GM12878 (cell line): ENCODE measurements around the gene BDNF. TPM values are rescaled to one million over a fixed set of nuclear protein-coding genes. Genes with fewer than 3 reads are reported as not detected.

ENCODE experiments used
- ATAC-seq: fragments of 200-7000 bp; cut with Tn5 transposase; 3 replicates; pipeline ENCODE4 v1.9.1; 2020; ENCODE audit warnings: mild to moderate bottlenecking, moderate library complexity
- BruUV-seq: library from RNA; stranded (reverse); fragments of 400-500 nt; replicated peaks from 2 replicates; lab custom pipeline; 2021; lab: Mats Ljungman, UMichigan
- CTCF ChIA-PET: fragments of 300-600 bp; sonication (Branson Sonifier 250); formaldehyde crosslinking; extraction: SDS; loops from one replicate; lab custom pipeline; 2021; ENCODE audit warnings: inconsistent platforms; lab: Yijun Ruan, JAX
- POLR2A ChIA-PET: fragments of 350-600 bp; formaldehyde crosslinking; extraction: SDS; loops from one replicate; lab custom pipeline; 2021; ENCODE audit warnings: inconsistent platforms; lab: Charles Lee
- RAD21 ChIA-PET: fragments of 300-600 bp; sonication (Branson Sonifier 250); formaldehyde crosslinking; loops from one replicate; lab custom pipeline; 2023; ENCODE audit warnings: antibody characterized with exemption; ENCODE audit not compliant: unreplicated experiment; lab: Charles Lee
- SMC1A ChIA-PET: fragments of 300-600 bp; sonication (Branson Sonifier 250); formaldehyde crosslinking; loops from one replicate; lab custom pipeline; 2023; ENCODE audit not compliant: unreplicated experiment, uncharacterized antibody; lab: Charles Lee
- DNase-seq: peaks from one replicate; pipeline ENCODE4 v3.0.0-alpha.2; 2011; ENCODE audit warnings: low read depth, low spot score
- FAIRE-seq: peaks from 3 replicates; lab custom pipeline; 2011; peaks lifted over from hg19 to GRCh38; lab: Jason Lieb, UNC
- H2AFZ ChIP-seq: 2 replicates; pipeline ENCODE4 v1.6.0; 2011; ENCODE audit warnings: low read depth, low read length, control low read depth; ENCODE audit not compliant: control insufficient read depth
- H3K27ac ChIP-seq: 2 replicates; pipeline ENCODE4 v1.5.1; 2011; ENCODE audit warnings: control low read depth; ENCODE audit not compliant: control insufficient read depth, insufficient read depth
- H3K27me3 ChIP-seq, 2 experiments: replicated peaks in 1 of 2; 2 replicates each; pipeline versions ENCODE4 v1.6.0 to v1.6.1; 2011; ENCODE audit warnings: low read length in 1 of 2; ENCODE audit not compliant: control insufficient read depth in 2 of 2, insufficient read depth in 2 of 2
- H3K36me3 ChIP-seq, 2 experiments: 2 replicates each; pipeline ENCODE4 v1.5.1; 2011; ENCODE audit warnings: low read length in 1 of 2; ENCODE audit not compliant: control insufficient read depth in 2 of 2, insufficient read depth in 2 of 2
- H3K4me1 ChIP-seq: 2 replicates; pipeline ENCODE4 v1.6.1; 2011; ENCODE audit warnings: mild to moderate bottlenecking, low read length, moderate library complexity, mixed read lengths; ENCODE audit not compliant: control insufficient read depth, insufficient read depth
- H3K4me2 ChIP-seq: 2 replicates; pipeline ENCODE4 v1.6.0; 2011; ENCODE audit warnings: control low read depth; ENCODE audit not compliant: control insufficient read depth, insufficient read depth
- H3K4me3 ChIP-seq: fragments of 200-600 bp; sonication (generic); 2 replicates; pipeline ENCODE4 v1.5.1; 2016
- H3K79me2 ChIP-seq: 2 replicates; pipeline ENCODE4 v1.6.0; 2011; ENCODE audit warnings: low read length; ENCODE audit not compliant: control insufficient read depth, insufficient read depth
- H3K9ac ChIP-seq: 2 replicates; pipeline ENCODE4 v1.8.0; 2011; ENCODE audit warnings: low read length, control low read depth, mixed read lengths; ENCODE audit not compliant: control insufficient read depth, insufficient read depth
- H3K9me3 ChIP-seq: replicated peaks from 3 replicates; pipeline ENCODE4 v1.5.1; 2011; ENCODE audit warnings: mild to moderate bottlenecking, low read length; ENCODE audit not compliant: control insufficient read depth, insufficient read depth
- H4K20me1 ChIP-seq: 2 replicates; pipeline ENCODE4 v1.6.0; 2011; ENCODE audit not compliant: control insufficient read depth, insufficient read depth
- CHD2 ChIP-seq: IDR thresholded peaks from 2 replicates; pipeline ENCODE4 v1.6.1; 2011; ENCODE audit warnings: low read depth, low read length, improper control_type of control experiment, borderline replicate concordance
- CREB1 ChIP-seq: IDR thresholded peaks from 2 replicates; pipeline ENCODE4 v1.6.1; 2012; ENCODE audit warnings: low read depth, mild to moderate bottlenecking, inconsistent platforms
- ESRRA ChIP-seq: IDR thresholded peaks from 2 replicates; pipeline ENCODE4 v1.6.1; 2012; ENCODE audit warnings: mild to moderate bottlenecking, low read length, improper control_type of control experiment
- FOS ChIP-seq: IDR thresholded peaks from 3 replicates; pipeline ENCODE4 v1.6.1; 2011; ENCODE audit warnings: borderline replicate concordance; ENCODE audit not compliant: insufficient read length; ENCODE audit errors: extremely low read depth
- HCFC1 ChIP-seq: fragments of 150-350 bp; IDR thresholded peaks from 2 replicates; pipeline ENCODE4 v1.6.1; 2014; ENCODE audit warnings: low read length
- IKZF2 ChIP-seq, 2 experiments: fragments of 450-650 bp; IDR thresholded peaks; 2 replicates each; pipeline ENCODE4 v1.6.1; 2017; ENCODE audit warnings: mild to moderate bottlenecking in 2 of 2, moderate library complexity in 2 of 2
- IRF5 ChIP-seq: fragments of 450-650 bp; IDR thresholded peaks from 2 replicates; pipeline ENCODE4 v1.6.1; 2017; ENCODE audit warnings: borderline replicate concordance
- MTA2 ChIP-seq: fragments of 450-650 bp; IDR thresholded peaks from 2 replicates; pipeline ENCODE4 v1.6.1; 2016; ENCODE audit warnings: low read depth, mild to moderate bottlenecking, moderate library complexity
- POLR2A ChIP-seq: IDR thresholded peaks from 2 replicates; pipeline ENCODE4 v1.6.1; 2011; ENCODE audit warnings: low read depth, mild to moderate bottlenecking, low read length
- RCOR1 ChIP-seq: conservative IDR thresholded peaks from 2 replicates; pipeline ENCODE4 v1.6.1; 2012; ENCODE audit warnings: low read depth, low read length, improper control_type of control experiment
- RUNX3 ChIP-seq: IDR thresholded peaks from 2 replicates; pipeline ENCODE4 v1.6.1; 2012; ENCODE audit warnings: low read length, inconsistent platforms
- SMAD1 ChIP-seq: fragments of 450-650 bp; IDR thresholded peaks from 2 replicates; pipeline ENCODE4 v1.6.1; 2018; ENCODE audit warnings: mild to moderate bottlenecking, low read depth; ENCODE audit not compliant: partially characterized antibody
- WRNIP1 ChIP-seq: IDR thresholded peaks from 2 replicates; pipeline ENCODE4 v1.6.1; 2011; ENCODE audit warnings: low read depth, low read length, improper control_type of control experiment, borderline replicate concordance
- WGBS: methylation state at CpG from one replicate; pipeline ENCODE4 v1.1.6; 2016; ENCODE audit warnings: low lambda C conversion rate; ENCODE audit not compliant: insufficient replicate concordance, insufficient coverage; ENCODE audit errors: missing lambda C conversion rate; 5-methylcytosine and 5-hydroxymethylcytosine counted together
- in situ Hi-C: fragments of 300-500 bp; cut with MboI; formaldehyde crosslinking; loops from 9 replicates; pipeline ENCODE4 v1.14.3; 2018; ENCODE audit warnings: mixed read lengths
- intact Hi-C: fragments of 100-400 bp; cut with micrococcal nuclease; formaldehyde crosslinking; loops from one replicate; pipeline ENCODE4 v1.14.2; 2022; ENCODE audit not compliant: unreplicated experiment
- polyA plus RNA-seq, 11 experiments: library from polyadenylated mRNA; depleted of rRNA in 4 of 11; unstranded in 6 of 11; stranded (reverse) in 5 of 11; fragments of >200 nt; fragmentation: Nextera tagmentation in 4 of 11; fragmentation: Illumina TruSeq in 1 of 11; extraction: Ambion mirVana in 4 of 11; extraction: Trizol in 1 of 11; gene quantifications; 1 replicate in 1 of 11; 2 replicates in 10 of 11; pipeline versions ENCODE4 v1.2.1 to v1.2.3, GENCODE V29; 2011 to 2016; ENCODE audit warnings: inconsistent platforms in 2 of 11, missing spikeins in 2 of 11, low read depth in 1 of 11
- total RNA-seq, 4 experiments: library from RNA; depleted of rRNA in 3 of 4; stranded (reverse); fragments of >200 nt in 3 of 4; fragmentation: Illumina TruSeq in 1 of 4; extraction: Trizol in 1 of 4; gene quantifications; 2 replicates each; pipeline versions ENCODE4 v1.2.1 to v1.2.3, GENCODE V29; 2013 to 2021
- TF ChIP-seq, protein P1 (sequence below): IDR thresholded peaks from 2 replicates; pipeline ENCODE4 v1.6.1; 2011; ENCODE audit warnings: mild to moderate bottlenecking, low read depth, low read length, moderate library complexity; ENCODE audit not compliant: insufficient replicate concordance
- TF ChIP-seq, protein P2 (sequence below): IDR thresholded peaks from 2 replicates; pipeline ENCODE4 v1.6.1; 2012; ENCODE audit warnings: mild to moderate bottlenecking, low read depth, low read length

BDNF gene
- total and polyA plus RNA-seq, 10 of the 15 experiments (the other 5 are each of a cell fraction or from before 2014, with no cell fraction given), result 0.02 to 0.24 (median 0.06) TPM; not detected in 2

DNA sequence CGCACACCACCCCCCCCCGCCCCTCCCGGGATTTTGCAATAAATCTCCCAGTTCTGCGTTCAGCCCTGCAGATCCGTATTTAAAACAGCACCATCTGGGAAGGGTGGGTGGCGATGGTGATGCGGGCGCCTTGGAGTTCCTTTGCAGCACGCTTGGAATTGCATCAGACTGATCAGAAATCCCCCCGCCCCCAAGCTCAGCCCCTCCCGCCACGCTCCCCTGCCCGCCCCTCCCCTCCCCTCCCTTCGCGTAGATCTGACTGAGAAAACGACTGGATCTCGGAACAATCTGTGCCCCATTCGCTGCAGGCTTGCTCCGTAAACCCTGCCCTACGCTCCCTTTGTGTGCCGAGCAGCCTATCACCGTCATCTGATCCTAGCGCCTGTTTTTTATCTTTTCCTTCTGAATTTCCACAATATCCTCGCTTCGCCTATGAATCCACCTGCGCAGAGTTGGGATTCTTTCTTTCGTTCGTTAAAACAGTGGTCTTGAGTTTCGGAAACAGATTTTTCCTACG lies 18.1 kb upstream of the BDNF start:
- no peaks in the 10 kb centered on the region; the same call in 2 of the 3 replicates for H3K9me3 ChIP-seq
- no peaks in the 10 kb centered on the region for H3K79me2 ChIP-seq
- CTCF ChIA-PET, result interaction anchor here (0.6 kb wide), 2 partner anchors 15 to 1448 kb away, joined by 3 read pairs; no protein-coding TSS in a partner anchor
- BruUV-seq, result no TSS peak
- TF ChIP-seq IKZF2 (IDR thresholded peaks at IDR 0.05) (no peak), HCFC1 (no peak), CHD2 (no peak), POLR2A (no peak), SMAD1 (no peak), RUNX3 (no peak), IRF5 (no peak), RCOR1 (no peak), CREB1 (no peak), MTA2 (no peak), ESRRA (no peak), WRNIP1 (no peak), FOS (no peak)
- TF ChIP-seq, protein P1, sequence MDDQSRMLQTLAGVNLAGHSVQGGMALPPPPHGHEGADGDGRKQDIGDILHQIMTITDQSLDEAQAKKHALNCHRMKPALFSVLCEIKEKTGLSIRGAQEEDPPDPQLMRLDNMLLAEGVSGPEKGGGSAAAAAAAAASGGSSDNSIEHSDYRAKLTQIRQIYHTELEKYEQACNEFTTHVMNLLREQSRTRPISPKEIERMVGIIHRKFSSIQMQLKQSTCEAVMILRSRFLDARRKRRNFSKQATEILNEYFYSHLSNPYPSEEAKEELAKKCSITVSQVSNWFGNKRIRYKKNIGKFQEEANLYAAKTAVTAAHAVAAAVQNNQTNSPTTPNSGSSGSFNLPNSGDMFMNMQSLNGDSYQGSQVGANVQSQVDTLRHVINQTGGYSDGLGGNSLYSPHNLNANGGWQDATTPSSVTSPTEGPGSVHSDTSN, result no peak
- TF ChIP-seq, protein P2, sequence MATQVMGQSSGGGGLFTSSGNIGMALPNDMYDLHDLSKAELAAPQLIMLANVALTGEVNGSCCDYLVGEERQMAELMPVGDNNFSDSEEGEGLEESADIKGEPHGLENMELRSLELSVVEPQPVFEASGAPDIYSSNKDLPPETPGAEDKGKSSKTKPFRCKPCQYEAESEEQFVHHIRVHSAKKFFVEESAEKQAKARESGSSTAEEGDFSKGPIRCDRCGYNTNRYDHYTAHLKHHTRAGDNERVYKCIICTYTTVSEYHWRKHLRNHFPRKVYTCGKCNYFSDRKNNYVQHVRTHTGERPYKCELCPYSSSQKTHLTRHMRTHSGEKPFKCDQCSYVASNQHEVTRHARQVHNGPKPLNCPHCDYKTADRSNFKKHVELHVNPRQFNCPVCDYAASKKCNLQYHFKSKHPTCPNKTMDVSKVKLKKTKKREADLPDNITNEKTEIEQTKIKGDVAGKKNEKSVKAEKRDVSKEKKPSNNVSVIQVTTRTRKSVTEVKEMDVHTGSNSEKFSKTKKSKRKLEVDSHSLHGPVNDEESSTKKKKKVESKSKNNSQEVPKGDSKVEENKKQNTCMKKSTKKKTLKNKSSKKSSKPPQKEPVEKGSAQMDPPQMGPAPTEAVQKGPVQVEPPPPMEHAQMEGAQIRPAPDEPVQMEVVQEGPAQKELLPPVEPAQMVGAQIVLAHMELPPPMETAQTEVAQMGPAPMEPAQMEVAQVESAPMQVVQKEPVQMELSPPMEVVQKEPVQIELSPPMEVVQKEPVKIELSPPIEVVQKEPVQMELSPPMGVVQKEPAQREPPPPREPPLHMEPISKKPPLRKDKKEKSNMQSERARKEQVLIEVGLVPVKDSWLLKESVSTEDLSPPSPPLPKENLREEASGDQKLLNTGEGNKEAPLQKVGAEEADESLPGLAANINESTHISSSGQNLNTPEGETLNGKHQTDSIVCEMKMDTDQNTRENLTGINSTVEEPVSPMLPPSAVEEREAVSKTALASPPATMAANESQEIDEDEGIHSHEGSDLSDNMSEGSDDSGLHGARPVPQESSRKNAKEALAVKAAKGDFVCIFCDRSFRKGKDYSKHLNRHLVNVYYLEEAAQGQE, result no peak
- TF ChIP-seq, all 136 proteins: peak for 0
- H4K20me1 ChIP-seq, result no peaks in the 10 kb centered on the region
- no peak overlapping the region for H2AFZ ChIP-seq
- H3K9ac ChIP-seq, result no peak overlapping the region
- no peak overlapping the region for H3K4me3 ChIP-seq
- in situ Hi-C loops, result no loop called here
- no peak for DNase-seq
- ChIA-PET RAD21 (no interaction called here), SMC1A (no interaction called here), POLR2A (no interaction called here)
- ATAC-seq, result peak; percentile 26
- H3K27ac ChIP-seq, result no peak overlapping the region
- peaks cover 8 to 12% of the 10 kb centered on the region in 2 experiments for H3K27me3 ChIP-seq
- FAIRE-seq, result no peak
- no peaks in the 10 kb centered on the region for H3K4me1 ChIP-seq
- intact Hi-C loops, result no loop called here
- H3K36me3 ChIP-seq, result no peaks in the 10 kb centered on the region
- WGBS, result 8% methylated on average over 22 of the region's 30 CpGs
- H3K4me2 ChIP-seq, result no peak overlapping the region
